IMR-90 (cell line): ENCODE data around the gene EXOC6B. TPM values are rescaled to one million over a fixed set of nuclear protein-coding genes. Genes with fewer than 3 reads are reported as not detected.

ENCODE experiments used
- ATAC-seq: fragments of 200-7000 bp; cut with Tn5 transposase; 2 replicates; pipeline ENCODE4 v1.9.1; 2020; ENCODE audit warnings: low read depth, mild to moderate bottlenecking, moderate library complexity
- BruUV-seq: library from RNA; stranded (reverse); fragments of 400-500 nt; replicated peaks from 2 replicates; lab custom pipeline; 2021; lab: Mats Ljungman, UMichigan
- CTCF ChIA-PET: fragments of 300-600 bp; formaldehyde crosslinking; extraction: SDS; loops from one replicate; lab custom pipeline; 2021; ENCODE audit warnings: antibody characterized with exemption; lab: Yijun Ruan, JAX
- POLR2A ChIA-PET: fragments of 300-600 bp; sonication (Branson Sonifier 250); formaldehyde crosslinking; loops from one replicate; lab custom pipeline; 2022; ENCODE audit warnings: antibody characterized with exemption; ENCODE audit not compliant: unreplicated experiment; lab: Charles Lee
- DNase-seq: peaks from one replicate; pipeline ENCODE4 v3.0.0; 2013
- H2AFZ ChIP-seq: replicated peaks from 2 replicates; pipeline ENCODE3; 2013; ENCODE audit warnings: low read length, mild to moderate bottlenecking; ENCODE audit not compliant: poor library complexity
- H2AK5ac ChIP-seq: 2 replicates; pipeline ENCODE4 v1.6.1; 2013; ENCODE audit warnings: low read depth, low read length, inconsistent platforms
- H2AK9ac ChIP-seq: replicated peaks from 2 replicates; pipeline ENCODE3; 2013; ENCODE audit warnings: mild to moderate bottlenecking, low read depth, low read length, moderate library complexity; ENCODE audit not compliant: poor library complexity
- H2BK120ac ChIP-seq: 2 replicates; pipeline ENCODE4 v1.6.1; 2013; ENCODE audit warnings: low read depth, low read length, inconsistent platforms
- H2BK15ac ChIP-seq: 3 replicates; pipeline ENCODE4 v1.6.1; 2013; ENCODE audit warnings: low read depth, low read length, inconsistent platforms
- H2BK20ac ChIP-seq: 2 replicates; pipeline ENCODE4 v1.6.1; 2013; ENCODE audit warnings: low read depth, mild to moderate bottlenecking, inconsistent platforms, low read length, moderate library complexity
- H2BK5ac ChIP-seq: 2 replicates; pipeline ENCODE4 v1.6.1; 2013; ENCODE audit warnings: mild to moderate bottlenecking, low read depth, low read length, inconsistent platforms; ENCODE audit not compliant: poor library complexity, severe bottlenecking
- H3K14ac ChIP-seq: replicated peaks from 2 replicates; pipeline ENCODE4 v1.6.1; 2013; ENCODE audit warnings: low read depth, low read length, inconsistent platforms
- H3K18ac ChIP-seq: 2 replicates; pipeline ENCODE4 v1.6.1; 2013; ENCODE audit warnings: low read depth, low read length, control low read depth
- H3K23ac ChIP-seq: 2 replicates; pipeline ENCODE4 v1.6.1; 2013; ENCODE audit warnings: low read depth, low read length, inconsistent platforms
- H3K27ac ChIP-seq: 2 replicates; pipeline ENCODE4 v1.5.1; 2013; ENCODE audit warnings: mild to moderate bottlenecking, control low read depth, low read length; ENCODE audit not compliant: insufficient read depth
- H3K27me3 ChIP-seq: 2 replicates; pipeline ENCODE4 v1.6.1; 2013; ENCODE audit warnings: low read length; ENCODE audit not compliant: control insufficient read depth, insufficient read depth
- H3K36me3 ChIP-seq: 2 replicates; pipeline ENCODE4 v1.6.1; 2013; ENCODE audit warnings: low read length, mixed read lengths; ENCODE audit not compliant: control insufficient read depth, insufficient read depth
- H3K4ac ChIP-seq: 2 replicates; pipeline ENCODE4 v1.6.1; 2013; ENCODE audit warnings: low read depth, low read length, inconsistent platforms
- H3K4me1 ChIP-seq: 2 replicates; pipeline ENCODE4 v1.6.1; 2013; ENCODE audit warnings: low read length, mixed read lengths; ENCODE audit not compliant: control insufficient read depth, insufficient read depth
- H3K4me2 ChIP-seq: 2 replicates; pipeline ENCODE4 v1.6.1; 2013; ENCODE audit warnings: low read depth, mild to moderate bottlenecking, control low read depth, low read length, moderate library complexity
- H3K4me3 ChIP-seq: 2 replicates; pipeline ENCODE4 v1.5.1; 2013; ENCODE audit warnings: low read depth, mild to moderate bottlenecking, control low read depth, low read length, moderate library complexity; ENCODE audit not compliant: insufficient read depth
- H3K56ac ChIP-seq: 2 replicates; pipeline ENCODE4 v1.6.1; 2013; ENCODE audit warnings: low read length, inconsistent platforms; ENCODE audit not compliant: insufficient read depth; ENCODE audit errors: extremely low read depth
- H3K79me1 ChIP-seq, 2 experiments: 2 replicates each; pipeline ENCODE4 v1.6.1; 2013; ENCODE audit warnings: low read length in 2 of 2, inconsistent platforms in 1 of 2, low read depth in 1 of 2
- H3K9ac ChIP-seq: 2 replicates; pipeline ENCODE4 v1.6.1; 2013; ENCODE audit warnings: low read depth, low read length, control low read depth
- H3K9me1 ChIP-seq: 2 replicates; pipeline ENCODE4 v1.6.1; 2013; ENCODE audit warnings: low read length, inconsistent platforms; ENCODE audit not compliant: insufficient read depth
- H3K9me3 ChIP-seq: 2 replicates; pipeline ENCODE4 v1.6.1; 2013; ENCODE audit warnings: low read length; ENCODE audit not compliant: control insufficient read depth, insufficient read depth
- H4K20me1 ChIP-seq: 2 replicates; pipeline ENCODE4 v1.6.1; 2013; ENCODE audit warnings: low read length, inconsistent platforms; ENCODE audit not compliant: insufficient read depth
- H4K5ac ChIP-seq: 2 replicates; pipeline ENCODE4 v1.6.1; 2013; ENCODE audit warnings: mild to moderate bottlenecking, low read depth, low read length, control low read depth
- H4K8ac ChIP-seq, 2 experiments: 2 replicates each; pipeline ENCODE4 v1.6.1; 2013; ENCODE audit warnings: low read depth in 2 of 2, low read length in 2 of 2, control low read depth in 1 of 2, inconsistent platforms in 1 of 2
- H4K91ac ChIP-seq: 2 replicates; pipeline ENCODE4 v1.6.1; 2013; ENCODE audit warnings: low read depth, low read length, inconsistent platforms; ENCODE audit not compliant: insufficient read depth
- BHLHE40 ChIP-seq: fragments of 150-350 bp; IDR thresholded peaks from 2 replicates; pipeline ENCODE4 v1.6.1; 2016; ENCODE audit warnings: mild to moderate bottlenecking, low read depth, low read length
- MAFK ChIP-seq: IDR thresholded peaks from 2 replicates; pipeline ENCODE4 v1.6.1; 2012; ENCODE audit warnings: low read depth, low read length, improper control_type of control experiment
- MXI1 ChIP-seq: IDR thresholded peaks from 2 replicates; pipeline ENCODE4 v1.6.1; 2012; ENCODE audit warnings: low read depth, mild to moderate bottlenecking, low read length, moderate library complexity, borderline replicate concordance
- RAD21 ChIP-seq: IDR thresholded peaks from 2 replicates; pipeline ENCODE4 v1.6.1; 2012; ENCODE audit warnings: low read length, improper control_type of control experiment
- RFX5 ChIP-seq: IDR thresholded peaks from 2 replicates; pipeline ENCODE4 v1.8.0; 2012; ENCODE audit warnings: low read depth, mild to moderate bottlenecking, low read length, moderate library complexity
- WGBS, 2 experiments: methylation state at CpG; one replicate each; pipeline versions ENCODE4 v1.1.5 to v1.1.7; 2013; ENCODE audit warnings: missing lambda C conversion rate in 2 of 2; ENCODE audit not compliant: insufficient read length in 1 of 2; ENCODE audit errors: extremely low coverage in 2 of 2; 5-methylcytosine and 5-hydroxymethylcytosine counted together
- dilution Hi-C: fragments of 300-500 bp; cut with HindIII; formaldehyde crosslinking; loops from one replicate; pipeline ENCODE4 v1.14.3; 2018; ENCODE audit warnings: low sequenced_read_pairs; ENCODE audit not compliant: unreplicated experiment
- in situ Hi-C: fragments of 300-500 bp; cut with MboI; formaldehyde crosslinking; loops from 3 replicates; pipeline ENCODE4 v1.14.3; 2019; ENCODE audit warnings: low sequenced_read_pairs, inconsistent platforms, mixed read lengths
- intact Hi-C: fragments of 100-400 bp; cut with micrococcal nuclease; formaldehyde crosslinking; loops from 2 replicates; pipeline ENCODE4 v1.10.0; 2022
- polyA plus RNA-seq, 3 experiments: library from polyadenylated mRNA; depleted of rRNA; stranded (reverse); fragments of >200 nt; gene quantifications; 2 replicates each; pipeline ENCODE4 v1.2.3, GENCODE V29; 2012; ENCODE audit warnings: low replicate concordance in 1 of 3
- total RNA-seq: library from RNA; depleted of rRNA; stranded (reverse); fragments of >200 nt; gene quantifications from 2 replicates; pipeline ENCODE4 v1.2.3, GENCODE V29; 2012
- TF ChIP-seq, protein P1 (sequence below): conservative IDR thresholded peaks from 2 replicates; pipeline ENCODE4 v1.5.1; 2012; ENCODE audit warnings: mild to moderate bottlenecking, low read depth, low read length, improper control_type of control experiment

The EXOC6B gene
- total and polyA plus RNA-seq, 2 of the 4 experiments (the other 2 are of a cell fraction): 10.2 to 29.4 TPM

DNA sequence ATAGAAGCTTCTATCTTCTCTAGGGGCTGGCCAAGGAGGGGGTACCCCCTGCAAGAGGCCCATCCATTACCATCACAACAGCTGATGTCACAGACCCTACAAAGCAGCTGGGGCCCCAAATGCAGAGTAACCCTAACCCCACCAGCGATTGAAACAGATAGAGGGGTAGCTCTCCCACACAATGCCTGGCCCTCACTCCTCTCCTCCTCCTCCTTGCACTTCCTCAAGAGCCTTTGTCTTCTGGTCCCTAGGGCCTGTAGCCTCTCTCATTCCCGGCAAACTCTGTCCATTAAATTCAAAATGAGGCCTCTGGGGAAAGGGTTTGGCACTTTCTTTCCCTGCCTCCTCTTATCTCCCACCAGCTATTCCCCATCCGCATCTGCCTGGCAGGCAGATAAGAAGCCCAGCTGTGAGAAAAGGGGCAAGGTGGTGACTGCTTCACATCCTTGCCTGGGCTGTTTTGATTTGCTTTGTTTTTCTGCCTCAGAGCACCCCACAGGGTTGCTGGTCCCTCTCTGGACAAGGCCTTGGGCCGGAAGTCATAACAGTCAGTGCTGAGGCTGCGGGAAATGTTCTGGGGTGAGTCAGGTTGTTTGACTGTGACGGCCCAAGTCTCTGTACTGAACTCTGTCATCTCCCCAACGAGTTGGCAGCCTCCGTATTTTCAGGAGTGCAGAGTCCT is 652.1 kb downstream of the EXOC6B start:
- Histone ChIP-seq H3K4me1 (no peaks in the 10 kb centered on the region), H3K4ac (no peak overlapping the region), H3K23ac (no peak overlapping the region), H2BK120ac (no peak overlapping the region), H3K27ac (no peak overlapping the region), H3K4me3 (no peak overlapping the region), H2AK9ac (no peak overlapping the region), H3K9me1 (peaks cover 4% of the 10 kb centered on the region; the same call in 1 of the 2 replicates), H4K5ac (no peak overlapping the region), H2BK20ac (no peak overlapping the region), H2BK15ac (no peak overlapping the region), H3K9me3 (no peaks in the 10 kb centered on the region), H3K36me3 (peaks cover 7% of the 10 kb centered on the region), H3K18ac (no peak overlapping the region), H2AFZ (no peak overlapping the region), H4K91ac (no peak overlapping the region), H2AK5ac (no peak overlapping the region), H4K8ac (no peak overlapping the region), H3K4me2 (no peak overlapping the region), H3K9ac (no peak overlapping the region), H3K27me3 (no peaks in the 10 kb centered on the region), H3K14ac (no peak overlapping the region), H4K20me1 (no peaks in the 10 kb centered on the region), H3K56ac (no peak overlapping the region), H2BK5ac (no peak overlapping the region), H3K79me1 (no peaks in the 10 kb centered on the region)
- no TSS peak for BruUV-seq
- POLR2A ChIA-PET: no interaction called here
- TF ChIP-seq RAD21 (no peak), MXI1 (no peak), MAFK (no peak), BHLHE40 (no peak), RFX5 (no peak)
- TF ChIP-seq, protein P1, sequence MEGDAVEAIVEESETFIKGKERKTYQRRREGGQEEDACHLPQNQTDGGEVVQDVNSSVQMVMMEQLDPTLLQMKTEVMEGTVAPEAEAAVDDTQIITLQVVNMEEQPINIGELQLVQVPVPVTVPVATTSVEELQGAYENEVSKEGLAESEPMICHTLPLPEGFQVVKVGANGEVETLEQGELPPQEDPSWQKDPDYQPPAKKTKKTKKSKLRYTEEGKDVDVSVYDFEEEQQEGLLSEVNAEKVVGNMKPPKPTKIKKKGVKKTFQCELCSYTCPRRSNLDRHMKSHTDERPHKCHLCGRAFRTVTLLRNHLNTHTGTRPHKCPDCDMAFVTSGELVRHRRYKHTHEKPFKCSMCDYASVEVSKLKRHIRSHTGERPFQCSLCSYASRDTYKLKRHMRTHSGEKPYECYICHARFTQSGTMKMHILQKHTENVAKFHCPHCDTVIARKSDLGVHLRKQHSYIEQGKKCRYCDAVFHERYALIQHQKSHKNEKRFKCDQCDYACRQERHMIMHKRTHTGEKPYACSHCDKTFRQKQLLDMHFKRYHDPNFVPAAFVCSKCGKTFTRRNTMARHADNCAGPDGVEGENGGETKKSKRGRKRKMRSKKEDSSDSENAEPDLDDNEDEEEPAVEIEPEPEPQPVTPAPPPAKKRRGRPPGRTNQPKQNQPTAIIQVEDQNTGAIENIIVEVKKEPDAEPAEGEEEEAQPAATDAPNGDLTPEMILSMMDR: no peak
- dilution Hi-C loops: no loop called here
- WGBS, 2 experiments: no CpG with 5 or more reads among the region's 8 CpGs
- in situ Hi-C loops: no loop called here
- peak; percentile 35 for DNase-seq
- CTCF ChIA-PET: no interaction called here
- peak; percentile 67 for ATAC-seq
- intact Hi-C loops: no loop called here
